ENCODE measurements around the gene R3HCC1L. TPM values are rescaled to one million over a fixed set of nuclear protein-coding genes. Genes with fewer than 3 reads are reported as not detected.
A peak's percentile ranks its signal among the peaks of the same experiment; 100 is the strongest.

The R3HCC1L gene
- total RNA-seq, 1 experiment from 2014 or later: 11.8 TPM

DNA sequence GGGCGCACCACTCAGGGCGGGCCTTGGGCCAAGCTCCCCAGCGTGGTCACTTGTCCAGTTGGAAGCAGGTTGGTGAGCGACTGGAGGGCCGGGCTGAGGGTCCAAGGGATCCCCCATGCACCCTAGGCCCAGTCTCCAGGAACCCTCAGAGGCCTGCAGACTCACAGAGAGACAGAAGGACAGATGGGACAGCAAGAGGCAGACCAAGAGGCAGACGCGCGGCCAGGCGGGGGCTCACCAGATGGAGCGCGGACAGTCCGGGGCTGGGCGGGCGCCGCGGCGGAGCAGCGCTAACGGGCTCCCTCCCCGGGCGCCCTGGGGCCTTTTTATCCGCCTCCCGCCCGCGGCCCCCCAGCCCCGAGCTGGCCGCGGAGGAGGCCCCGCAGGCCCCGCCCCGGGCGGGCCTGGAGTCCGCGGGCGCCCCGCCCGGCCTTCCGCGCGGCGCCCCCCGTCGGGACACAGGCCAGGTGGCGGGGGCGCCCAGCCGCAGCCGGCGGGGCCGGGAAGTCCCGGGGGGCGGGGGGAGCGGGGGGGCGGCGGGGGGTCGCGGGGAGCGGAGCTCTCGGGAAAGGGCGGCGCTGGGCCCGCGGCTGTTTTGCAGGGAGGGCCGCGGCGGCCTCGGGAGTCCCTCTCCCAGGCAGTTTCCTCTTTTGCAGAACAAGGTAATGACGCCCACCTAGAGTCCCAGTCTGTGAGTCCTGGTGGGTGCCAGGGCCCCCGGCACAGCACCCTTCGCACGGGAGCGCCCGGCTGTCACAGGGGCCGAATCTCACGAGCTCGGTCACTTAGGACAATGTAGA lies 133.6 kb downstream of the R3HCC1L start, which contains the start of gene LOXL4:
LOXL4 (minus strand) TSS at position 301 of the 800 bp plus-strand sequence. CDS start 5,175 bp downstream, outside the sequence.
- Mint-ChIP-seq H3K9me3 (ENCODE audit: low read depth, unreplicated experiment) (no peaks in the 10 kb centered on the region), H3K27me3 (ENCODE audit: unreplicated experiment) (no peaks in the 10 kb centered on the region), H3K27ac (ENCODE audit: unreplicated experiment) (peak within 1 kb of the TSS; percentile 85), H3K36me3 (ENCODE audit: insufficient read depth, unreplicated experiment) (peaks cover 20% of the 10 kb centered on the region), H3K4me3 (ENCODE audit: low read depth, unreplicated experiment) (peak within 1 kb of the TSS; percentile 68), H3K4me1 (ENCODE audit: low read depth, unreplicated experiment) (peaks cover 66% of the 10 kb centered on the region)
- TF ChIP-seq, protein P1, sequence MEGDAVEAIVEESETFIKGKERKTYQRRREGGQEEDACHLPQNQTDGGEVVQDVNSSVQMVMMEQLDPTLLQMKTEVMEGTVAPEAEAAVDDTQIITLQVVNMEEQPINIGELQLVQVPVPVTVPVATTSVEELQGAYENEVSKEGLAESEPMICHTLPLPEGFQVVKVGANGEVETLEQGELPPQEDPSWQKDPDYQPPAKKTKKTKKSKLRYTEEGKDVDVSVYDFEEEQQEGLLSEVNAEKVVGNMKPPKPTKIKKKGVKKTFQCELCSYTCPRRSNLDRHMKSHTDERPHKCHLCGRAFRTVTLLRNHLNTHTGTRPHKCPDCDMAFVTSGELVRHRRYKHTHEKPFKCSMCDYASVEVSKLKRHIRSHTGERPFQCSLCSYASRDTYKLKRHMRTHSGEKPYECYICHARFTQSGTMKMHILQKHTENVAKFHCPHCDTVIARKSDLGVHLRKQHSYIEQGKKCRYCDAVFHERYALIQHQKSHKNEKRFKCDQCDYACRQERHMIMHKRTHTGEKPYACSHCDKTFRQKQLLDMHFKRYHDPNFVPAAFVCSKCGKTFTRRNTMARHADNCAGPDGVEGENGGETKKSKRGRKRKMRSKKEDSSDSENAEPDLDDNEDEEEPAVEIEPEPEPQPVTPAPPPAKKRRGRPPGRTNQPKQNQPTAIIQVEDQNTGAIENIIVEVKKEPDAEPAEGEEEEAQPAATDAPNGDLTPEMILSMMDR (IDR thresholded peaks at IDR 0.05; ENCODE audit: unreplicated experiment): no peak
- no TSS peak for BruUV-seq (replicated peaks)
- peak; percentile 7 for DNase-seq
- CTCF ChIA-PET: interaction anchor here (1.3 to 2.4 kb wide), 2 partner anchors 41 to 42 kb away, joined by 3 to 9 read pairs; no protein-coding TSS in a partner anchor
- intact Hi-C loops (cut with micrococcal nuclease; ENCODE audit: unreplicated experiment): no loop called here

DNA sequence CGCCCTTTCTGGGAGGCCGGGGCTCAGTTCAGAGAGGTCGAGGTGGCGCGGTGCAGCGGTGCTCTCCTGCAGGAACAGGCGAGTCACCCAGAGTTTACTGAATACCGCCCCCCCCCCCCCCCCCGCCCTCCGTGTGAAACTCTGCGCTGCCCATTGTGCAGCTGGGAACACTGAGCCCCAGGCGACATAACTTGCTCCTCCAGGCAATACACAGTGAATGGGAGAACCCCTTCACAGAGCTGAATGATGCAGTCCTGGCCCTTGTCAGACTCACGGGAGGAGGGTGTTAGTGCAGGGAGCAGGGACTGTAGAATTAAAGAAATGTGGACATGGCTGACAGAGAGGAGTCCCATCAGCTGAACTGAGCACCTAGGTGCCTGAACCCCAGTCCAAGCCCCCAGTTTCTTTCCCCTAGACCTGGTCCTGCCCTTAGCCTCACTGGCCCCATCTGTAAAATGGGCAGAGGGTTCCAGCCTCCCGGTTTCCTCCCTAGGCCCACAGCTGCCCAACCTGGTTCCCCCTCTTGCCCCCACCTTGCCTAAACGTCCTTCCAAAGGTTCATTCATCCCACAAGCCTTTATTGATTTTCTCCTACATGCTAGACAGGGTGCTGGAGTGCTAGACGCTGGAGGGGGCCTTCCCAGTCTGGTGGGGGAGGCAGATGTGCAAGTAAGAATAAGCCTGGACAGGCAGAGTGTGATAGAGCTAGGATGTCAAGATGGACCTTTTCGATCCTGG lies 134.4 kb downstream of the R3HCC1L start:
- Mint-ChIP-seq H3K9me3 (ENCODE audit: low read depth, unreplicated experiment) (no peaks in the 10 kb centered on the region), H3K27me3 (ENCODE audit: unreplicated experiment) (no peaks in the 10 kb centered on the region), H3K4me3 (ENCODE audit: low read depth, unreplicated experiment) (peak overlapping the region; percentile 68), H3K4me1 (ENCODE audit: low read depth, unreplicated experiment) (peaks cover 66% of the 10 kb centered on the region), H3K27ac (ENCODE audit: unreplicated experiment) (peak overlapping the region; percentile 85), H3K36me3 (ENCODE audit: insufficient read depth, unreplicated experiment) (peaks cover 20% of the 10 kb centered on the region)
- intact Hi-C loops (cut with micrococcal nuclease; ENCODE audit: unreplicated experiment): no loop called here
- no peak for DNase-seq
- BruUV-seq (replicated peaks): no TSS peak
- TF ChIP-seq, protein P1 (IDR thresholded peaks at IDR 0.05; ENCODE audit: unreplicated experiment): no peak
- CTCF ChIA-PET: interaction anchor here (0.6 to 2.4 kb wide), 2 partner anchors 40 to 50 kb away, joined by 3 to 9 read pairs; no protein-coding TSS in a partner anchor

DNA sequence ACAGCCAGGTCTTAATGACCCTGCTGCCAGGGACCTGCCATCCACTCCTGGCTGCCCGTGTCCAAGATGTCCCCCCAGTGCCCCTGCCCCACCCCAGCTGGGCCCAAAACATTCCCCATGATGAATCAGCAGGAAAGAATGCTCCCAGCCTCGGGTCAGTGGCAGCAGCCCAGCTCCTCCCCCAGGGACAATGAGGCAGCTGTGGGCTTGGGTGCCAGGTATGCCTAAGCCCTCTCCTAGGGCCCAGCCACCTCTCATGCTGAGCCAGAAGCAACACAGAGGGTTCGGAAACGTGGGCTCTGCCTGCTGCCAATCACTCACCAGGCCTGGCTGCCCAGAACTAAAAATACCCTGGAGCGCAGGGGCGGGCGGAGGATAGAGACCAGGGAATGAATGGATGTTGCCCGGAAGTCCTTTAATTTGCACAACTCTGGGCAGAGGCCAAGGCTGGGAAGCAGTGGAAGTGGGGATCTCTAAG lies 135.0 kb downstream of the R3HCC1L start:
- peaks cover 20% of the 10 kb centered on the region for H3K36me3 Mint-ChIP-seq (ENCODE audit: insufficient read depth, unreplicated experiment)
- H3K27ac Mint-ChIP-seq (ENCODE audit: unreplicated experiment): peak overlapping the region; percentile 85
- H3K4me1 Mint-ChIP-seq (ENCODE audit: low read depth, unreplicated experiment): peaks cover 60% of the 10 kb centered on the region
- no peaks in the 10 kb centered on the region for H3K27me3 Mint-ChIP-seq (ENCODE audit: unreplicated experiment)
- H3K4me3 Mint-ChIP-seq (ENCODE audit: low read depth, unreplicated experiment): peak overlapping the region; percentile 68
- TF ChIP-seq, protein P1 (IDR thresholded peaks at IDR 0.05; ENCODE audit: unreplicated experiment): no peak
- H3K9me3 Mint-ChIP-seq (ENCODE audit: low read depth, unreplicated experiment): no peaks in the 10 kb centered on the region
- intact Hi-C loops (cut with micrococcal nuclease; ENCODE audit: unreplicated experiment): no loop called here
- peak; percentile 87 for DNase-seq
- no TSS peak for BruUV-seq (replicated peaks)
- CTCF ChIA-PET: interaction anchor here (0.6 to 2.4 kb wide), 2 partner anchors 39 to 49 kb away, joined by 3 to 9 read pairs; no protein-coding TSS in a partner anchor

DNA sequence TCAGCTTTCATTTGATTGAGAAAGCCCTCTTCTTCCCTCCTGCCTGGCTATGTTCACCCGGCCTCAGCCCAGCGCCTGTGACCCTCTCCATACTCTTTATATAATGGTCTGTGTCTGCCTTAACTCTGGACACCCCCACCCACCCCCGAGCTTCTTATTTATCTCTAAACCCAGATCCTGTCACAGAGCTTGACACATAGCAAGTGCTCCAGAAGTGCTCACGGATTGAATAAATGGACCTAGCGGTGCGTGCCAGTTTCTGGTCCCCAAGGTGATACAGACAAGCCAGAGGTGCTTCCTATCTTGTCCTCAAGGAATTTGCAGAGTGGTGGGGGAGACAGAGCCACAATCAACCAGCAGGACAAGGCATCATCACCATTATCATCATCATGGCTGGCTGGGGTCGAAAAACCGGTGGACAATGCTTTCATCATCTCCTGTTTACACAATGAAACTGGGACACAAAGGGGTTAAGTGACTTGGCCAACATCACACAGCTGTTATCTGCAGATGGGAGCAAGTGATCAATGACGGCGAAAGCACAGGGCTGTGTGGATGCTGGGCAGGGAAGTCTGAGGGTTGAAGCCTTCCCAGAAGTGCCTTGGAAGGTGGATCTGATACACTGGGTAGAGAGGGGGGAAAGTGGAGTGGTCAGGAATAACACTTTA lies 135.8 kb downstream of the R3HCC1L start:
- Mint-ChIP-seq H3K9me3 (ENCODE audit: low read depth, unreplicated experiment) (no peaks in the 10 kb centered on the region), H3K27ac (ENCODE audit: unreplicated experiment) (peak overlapping the region; percentile 85), H3K27me3 (ENCODE audit: unreplicated experiment) (no peaks in the 10 kb centered on the region), H3K36me3 (ENCODE audit: insufficient read depth, unreplicated experiment) (peaks cover 20% of the 10 kb centered on the region), H3K4me3 (ENCODE audit: low read depth, unreplicated experiment) (peak overlapping the region; percentile 68), H3K4me1 (ENCODE audit: low read depth, unreplicated experiment) (peaks cover 59% of the 10 kb centered on the region)
- intact Hi-C loops (cut with micrococcal nuclease; ENCODE audit: unreplicated experiment): no loop called here
- CTCF ChIA-PET: interaction anchor here (2.4 kb wide), 1 partner anchor 39 kb away, joined by 9 read pairs; no protein-coding TSS in a partner anchor
- TF ChIP-seq, protein P1 (IDR thresholded peaks at IDR 0.05; ENCODE audit: unreplicated experiment): no peak
- no TSS peak for BruUV-seq (replicated peaks)
- no peak for DNase-seq

All from Calu3 (cell line).